Spleen (tissue), 7 donors: ENCODE results near the gene ANXA8.

Experiments
- POLR2A ChIP-seq, 3 donors: fragments of 450-650 bp; IDR thresholded peaks; one replicate each; pipeline ENCODE4 v1.5.1; 2017; ENCODE audit warnings: antibody characterized with exemption in 3 of 3, mild to moderate bottlenecking in 1 of 3
- POLR2AphosphoS5 ChIP-seq, 3 donors: sonication (generic); formaldehyde crosslinking; IDR thresholded peaks; one replicate each; pipeline ENCODE4 v1.5.1; 2017; ENCODE audit warnings: antibody characterized with exemption in 3 of 3
- TF ChIP-seq, protein P1 (sequence below), 11 experiments: fragments of 200-600 bp in 7 of 11; fragments of 450-650 bp in 4 of 11; sonication (generic) in 4 of 11; IDR thresholded peaks in 8 of 11; conservative IDR thresholded peaks in 3 of 11; 1 replicate in 7 of 11; 2 replicates in 4 of 11; pipeline versions ENCODE4 v1.4.0 to v1.8.0; 2016 to 2021; ENCODE audit warnings: antibody characterized with exemption in 11 of 11, inconsistent platforms in 4 of 11, mild to moderate bottlenecking in 1 of 11
- donor health status: DM: no; HTN: no; CAD: no; lungs with moderate emphysema.
- donor health status: DM: no; HTN: no; CAD: no.
- donor health status: DM: no; HTN: no; CAD: no.

DNA sequence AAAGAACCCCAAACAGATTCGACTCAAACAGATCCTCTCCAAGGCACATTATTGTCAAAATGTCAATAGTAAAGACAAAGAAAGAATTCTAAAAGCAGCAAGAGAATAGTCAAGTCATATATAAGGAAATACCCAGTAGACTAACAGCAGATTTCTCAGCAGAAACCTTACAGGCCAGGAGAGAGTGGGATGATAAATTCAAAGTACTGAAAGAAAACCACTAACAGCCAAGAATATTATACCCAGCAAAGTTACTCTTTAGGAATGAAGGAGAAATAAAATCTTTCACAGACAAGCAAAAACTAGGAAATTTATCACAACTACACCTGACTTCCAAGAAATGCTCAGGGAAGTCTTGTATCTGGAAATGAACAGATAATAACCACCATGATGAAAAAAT lies 38.2 kb downstream of the ANXA8 start:
- TF ChIP-seq, protein P1, sequence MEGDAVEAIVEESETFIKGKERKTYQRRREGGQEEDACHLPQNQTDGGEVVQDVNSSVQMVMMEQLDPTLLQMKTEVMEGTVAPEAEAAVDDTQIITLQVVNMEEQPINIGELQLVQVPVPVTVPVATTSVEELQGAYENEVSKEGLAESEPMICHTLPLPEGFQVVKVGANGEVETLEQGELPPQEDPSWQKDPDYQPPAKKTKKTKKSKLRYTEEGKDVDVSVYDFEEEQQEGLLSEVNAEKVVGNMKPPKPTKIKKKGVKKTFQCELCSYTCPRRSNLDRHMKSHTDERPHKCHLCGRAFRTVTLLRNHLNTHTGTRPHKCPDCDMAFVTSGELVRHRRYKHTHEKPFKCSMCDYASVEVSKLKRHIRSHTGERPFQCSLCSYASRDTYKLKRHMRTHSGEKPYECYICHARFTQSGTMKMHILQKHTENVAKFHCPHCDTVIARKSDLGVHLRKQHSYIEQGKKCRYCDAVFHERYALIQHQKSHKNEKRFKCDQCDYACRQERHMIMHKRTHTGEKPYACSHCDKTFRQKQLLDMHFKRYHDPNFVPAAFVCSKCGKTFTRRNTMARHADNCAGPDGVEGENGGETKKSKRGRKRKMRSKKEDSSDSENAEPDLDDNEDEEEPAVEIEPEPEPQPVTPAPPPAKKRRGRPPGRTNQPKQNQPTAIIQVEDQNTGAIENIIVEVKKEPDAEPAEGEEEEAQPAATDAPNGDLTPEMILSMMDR (IDR thresholded peaks at IDR 0.05 in 8 of 11, conservative IDR thresholded peaks at IDR 0.05 in 3 of 11): no peak
- TF ChIP-seq POLR2A (IDR thresholded peaks at IDR 0.05): no peak
- TF ChIP-seq POLR2AphosphoS5 (IDR thresholded peaks at IDR 0.05): no peak
